Upper lobe of left lung (tissue), 6 donors: ENCODE results near the gene ADAR. TPM values are rescaled to one million over a fixed set of nuclear protein-coding genes. Genes with fewer than 3 reads are reported as not detected.
A peak's percentile ranks its signal among the peaks of the same experiment; 100 is the strongest.

ENCODE experiments used
- ATAC-seq, 2 donors: fragments of 200-7000 bp; cut with Tn5 transposase; one replicate each; pipeline ENCODE4 v1.9.1; 2022; ENCODE audit warnings: mild to moderate bottlenecking in 2 of 2, moderate library complexity in 2 of 2; ENCODE audit not compliant: low FRiP score in 2 of 2
- DNase-seq, 2 donors: peaks; one replicate each; pipeline ENCODE4 v3.0.0-alpha.2; 2019 to 2020
- H3K27ac ChIP-seq, 4 donors: fragments of 200-600 bp; sonication (generic); one replicate each; pipeline ENCODE4 v1.5.1; 2016 to 2019
- H3K27me3 ChIP-seq, 4 donors: fragments of 200-600 bp; sonication (generic); one replicate each; pipeline ENCODE4 v1.5.1; 2017 to 2019
- H3K36me3 ChIP-seq, 4 donors: fragments of 200-600 bp; sonication (generic); one replicate each; pipeline ENCODE4 v1.5.1; 2016 to 2019
- H3K4me1 ChIP-seq, 4 donors: fragments of 200-600 bp; sonication (generic); one replicate each; pipeline ENCODE4 v1.5.1; 2018 to 2019
- H3K4me3 ChIP-seq, 4 donors: fragments of 200-600 bp; sonication (generic); one replicate each; pipeline ENCODE4 v1.5.1; 2017 to 2019; ENCODE audit warnings: mild to moderate bottlenecking in 2 of 4, moderate library complexity in 1 of 4
- H3K9me3 ChIP-seq, 4 donors: fragments of 200-600 bp; sonication (generic); one replicate each; pipeline ENCODE4 v1.5.1; 2018 to 2019
- CTCF ChIP-seq, 6 experiments: fragments of 450-650 bp in 4 of 6; fragments of 200-600 bp in 2 of 6; sonication (generic) in 2 of 6; IDR thresholded peaks; one replicate each; pipeline ENCODE4 v1.5.1; 2016 to 2019; ENCODE audit warnings: antibody characterized with exemption in 6 of 6
- EP300 ChIP-seq, 4 donors: sonication (generic); formaldehyde crosslinking; IDR thresholded peaks; one replicate each; pipeline ENCODE4 v1.5.1; 2017; ENCODE audit warnings: antibody characterized with exemption in 4 of 4, control low read depth in 2 of 4
- POLR2A ChIP-seq, 4 donors: fragments of 450-650 bp; IDR thresholded peaks; one replicate each; pipeline ENCODE4 v1.5.1; 2016 to 2017; ENCODE audit warnings: antibody characterized with exemption in 4 of 4, mild to moderate bottlenecking in 2 of 4
- POLR2AphosphoS5 ChIP-seq, 2 donors: sonication (generic); formaldehyde crosslinking; IDR thresholded peaks; one replicate each; pipeline ENCODE4 v1.5.1; 2017; ENCODE audit warnings: antibody characterized with exemption in 2 of 2
- WGBS, 2 donors: methylation state at CpG; one replicate each; pipeline ENCODE4 v1.1.5; 2017 to 2018; 5-methylcytosine and 5-hydroxymethylcytosine counted together
- total RNA-seq, 6 donors: library from RNA; depleted of rRNA in 4 of 6; stranded (reverse); fragments of >200 nt in 4 of 6; gene quantifications; one replicate each; pipeline versions ENCODE4 v1.1.0 to v1.2.1, GENCODE V29; 2016 to 2021
- donor health status: DM: no; HTN: no; CAD: no; lungs with moderate emphysema.
- donor health status: DM: no; HTN: yes; CAD: no; lungs with severe emphysema.

ADAR gene
- total RNA-seq, 6 donors from 2014 or later, result 113 to 226 (median 156) TPM

- WGBS, 2 donors, result 6 to 10% methylated on average over 19 to 33 of the region's 37 CpGs
- peak; percentile 62 to 68 for ATAC-seq
Measured at GRCh38 chr1:154608397-154609270, 648 bp upstream of the ADAR start.

GRCh38 chr1:154607106-154607608 lies 829 bp downstream of the ADAR start:
- peaks cover 47 to 59% (median 57%) of the 10 kb centered on the region in 4 donors for H3K4me1 ChIP-seq
- no peak for TF ChIP-seq EP300 (IDR thresholded peaks at IDR 0.05)
- TF ChIP-seq POLR2AphosphoS5 (IDR thresholded peaks at IDR 0.05), result no peak
- TF ChIP-seq POLR2A (IDR thresholded peaks at IDR 0.05), result no peak
- no peak for TF ChIP-seq CTCF (IDR thresholded peaks at IDR 0.05)
- 3 to 8% methylated on average over 10 to 11 of the region's 11 CpGs for WGBS, 2 donors
- peaks cover 0 to 12% (median 3%) of the 10 kb centered on the region in 4 donors for H3K36me3 ChIP-seq
- no peaks in the 10 kb centered on the region for H3K9me3 ChIP-seq
- no peak for DNase-seq
- peak overlapping the region; percentile 36 to 86 (median 63) for H3K4me3 ChIP-seq
- no peaks in the 10 kb centered on the region for H3K27me3 ChIP-seq
- ATAC-seq, result no peak
- peak overlapping the region; percentile 97 for H3K27ac ChIP-seq

More at GRCh38 chr1:154608397-154609270, 648 bp upstream of the ADAR start:
- H3K4me3 ChIP-seq, result peak overlapping the region; percentile 36 to 86 (median 63)
- no peaks in the 10 kb centered on the region for H3K27me3 ChIP-seq
- peak overlapping the region; percentile 97 for H3K27ac ChIP-seq
- peaks cover 35 to 46% (median 43%) of the 10 kb centered on the region in 4 donors for H3K4me1 ChIP-seq
- no peaks in the 10 kb centered on the region for H3K9me3 ChIP-seq
- H3K36me3 ChIP-seq, result no peaks in the 10 kb centered on the region
- peak in 1 of 2 donors; percentile 5 for TF ChIP-seq POLR2AphosphoS5 (IDR thresholded peaks at IDR 0.05)
- TF ChIP-seq CTCF (IDR thresholded peaks at IDR 0.05), result no peak
- DNase-seq, result peak; percentile 32 to 80

DNA sequence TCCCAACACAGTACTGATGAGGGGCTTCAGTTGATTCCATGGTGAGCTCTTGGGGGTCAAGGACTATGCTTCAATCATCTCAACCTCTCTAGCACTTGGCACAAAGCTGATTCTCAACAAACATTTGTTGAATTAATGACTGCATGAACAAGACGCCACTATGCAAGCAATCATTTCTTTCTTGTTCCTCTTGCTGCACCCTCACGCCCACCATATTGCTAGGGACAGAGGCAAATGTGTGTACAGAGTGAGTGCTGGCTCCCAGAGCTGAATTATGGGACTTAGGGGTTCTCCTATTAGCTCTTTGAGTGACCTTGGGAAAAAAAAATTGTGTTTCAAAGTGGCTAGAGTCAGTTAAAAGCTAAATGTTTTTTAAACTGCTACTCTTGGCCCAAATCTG lies 2.5 kb downstream of the ADAR start:
- Histone ChIP-seq H3K4me3 (peak overlapping the region in 1 of 4 donors; percentile 66), H3K27me3 (no peaks in the 10 kb centered on the region), H3K4me1 (peaks cover 53 to 71% (median 60%) of the 10 kb centered on the region in 4 donors), H3K9me3 (no peaks in the 10 kb centered on the region), H3K36me3 (peaks cover 7 to 28% (median 19%) of the 10 kb centered on the region in 4 donors), H3K27ac (peak overlapping the region in 1 of 4 donors; percentile 97)
- no peak for DNase-seq
- WGBS, 2 donors, result 74 to 77% methylated on average over 2 of the region's 2 CpGs
- TF ChIP-seq CTCF (IDR thresholded peaks at IDR 0.05) (no peak), POLR2A (IDR thresholded peaks at IDR 0.05) (no peak), POLR2AphosphoS5 (IDR thresholded peaks at IDR 0.05) (no peak), EP300 (IDR thresholded peaks at IDR 0.05) (no peak)
- ATAC-seq, result no peak

DNA sequence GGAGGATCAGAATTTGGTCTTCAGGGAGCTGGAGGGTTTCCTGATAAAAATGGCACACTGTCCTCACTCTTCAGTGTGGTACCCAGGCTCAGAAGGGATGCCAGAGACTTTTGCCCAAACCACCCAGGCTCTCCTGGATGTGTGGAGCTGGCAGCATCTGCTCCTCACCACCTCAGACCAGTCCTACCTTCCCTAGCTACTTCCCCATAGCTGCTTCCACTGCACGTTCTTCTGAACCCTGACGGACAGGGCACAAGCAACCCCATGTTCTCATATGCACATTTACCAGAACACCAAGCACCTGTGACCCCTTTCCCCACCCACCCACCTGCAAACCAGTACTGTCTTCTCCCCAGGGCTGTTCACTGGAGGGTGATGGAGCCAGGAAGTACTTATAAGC lies 4.7 kb downstream of the ADAR start:
- Histone ChIP-seq H3K4me3 (no peak overlapping the region), H3K9me3 (no peaks in the 10 kb centered on the region), H3K4me1 (peaks cover 58 to 80% (median 60%) of the 10 kb centered on the region in 4 donors), H3K27ac (peak overlapping the region in 1 of 4 donors; percentile 27), H3K27me3 (no peaks in the 10 kb centered on the region), H3K36me3 (peaks cover 7 to 50% (median 34%) of the 10 kb centered on the region in 4 donors)
- ATAC-seq (no peak), DNase-seq (no peak)
- no peak for TF ChIP-seq POLR2AphosphoS5 (IDR thresholded peaks at IDR 0.05)
- TF ChIP-seq POLR2A (IDR thresholded peaks at IDR 0.05), result no peak
- no peak for TF ChIP-seq EP300 (IDR thresholded peaks at IDR 0.05)
- TF ChIP-seq CTCF (IDR thresholded peaks at IDR 0.05), result no peak
- WGBS, 2 donors, result 50 to 62% methylated on average over 2 of the region's 2 CpGs
